Measurements from ENCODE around the gene ETV7.

The ETV7 gene

DNA sequence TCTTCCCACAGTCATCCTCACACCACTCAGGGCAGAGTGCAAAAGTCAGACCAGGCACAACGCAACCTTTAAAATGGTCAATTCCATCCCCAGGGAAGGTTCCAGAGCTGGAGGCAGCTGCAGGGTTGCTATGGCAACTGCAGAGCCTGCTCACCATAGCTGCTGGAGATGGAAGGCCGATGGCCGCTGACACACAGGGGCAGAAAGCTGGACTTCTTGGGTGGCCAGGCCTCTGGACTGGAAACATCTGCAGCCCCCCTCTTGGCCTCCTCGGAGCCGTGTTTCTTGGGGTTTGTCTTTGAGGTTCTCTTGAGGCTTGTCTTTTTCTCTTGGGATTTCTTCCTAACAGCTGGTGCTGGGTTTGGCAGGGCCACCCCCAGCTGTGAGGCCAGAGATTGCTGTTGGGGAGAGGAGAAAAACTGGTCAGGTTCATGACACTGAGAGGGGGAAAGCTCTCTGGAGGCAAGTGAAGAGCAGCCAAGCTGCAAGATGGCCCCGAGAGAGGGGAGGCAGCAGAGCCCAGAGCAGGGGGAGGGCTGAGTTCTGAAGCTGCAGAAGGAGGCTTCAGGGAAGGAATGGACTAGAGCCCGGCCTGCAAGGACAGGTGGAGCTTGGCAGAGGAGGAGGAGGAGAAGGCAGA lies 61.0 kb downstream of the ETV7 start:
- no peak for TF ChIP-seq ZFX (IDR thresholded peaks at IDR 0.05)
- TF ChIP-seq, protein P1, sequence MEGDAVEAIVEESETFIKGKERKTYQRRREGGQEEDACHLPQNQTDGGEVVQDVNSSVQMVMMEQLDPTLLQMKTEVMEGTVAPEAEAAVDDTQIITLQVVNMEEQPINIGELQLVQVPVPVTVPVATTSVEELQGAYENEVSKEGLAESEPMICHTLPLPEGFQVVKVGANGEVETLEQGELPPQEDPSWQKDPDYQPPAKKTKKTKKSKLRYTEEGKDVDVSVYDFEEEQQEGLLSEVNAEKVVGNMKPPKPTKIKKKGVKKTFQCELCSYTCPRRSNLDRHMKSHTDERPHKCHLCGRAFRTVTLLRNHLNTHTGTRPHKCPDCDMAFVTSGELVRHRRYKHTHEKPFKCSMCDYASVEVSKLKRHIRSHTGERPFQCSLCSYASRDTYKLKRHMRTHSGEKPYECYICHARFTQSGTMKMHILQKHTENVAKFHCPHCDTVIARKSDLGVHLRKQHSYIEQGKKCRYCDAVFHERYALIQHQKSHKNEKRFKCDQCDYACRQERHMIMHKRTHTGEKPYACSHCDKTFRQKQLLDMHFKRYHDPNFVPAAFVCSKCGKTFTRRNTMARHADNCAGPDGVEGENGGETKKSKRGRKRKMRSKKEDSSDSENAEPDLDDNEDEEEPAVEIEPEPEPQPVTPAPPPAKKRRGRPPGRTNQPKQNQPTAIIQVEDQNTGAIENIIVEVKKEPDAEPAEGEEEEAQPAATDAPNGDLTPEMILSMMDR (conservative IDR thresholded peaks at IDR 0.05), result no peak
- H3K27ac ChIP-seq, result no peak overlapping the region

- H3K27ac ChIP-seq, result no peak overlapping the region
- TF ChIP-seq, protein P1 (conservative IDR thresholded peaks at IDR 0.05), result no peak
- no peak for TF ChIP-seq ZFX (IDR thresholded peaks at IDR 0.05)
Measured at GRCh38 chr6:36324715-36325114, 62.8 kb downstream of the ETV7 start.

DNA sequence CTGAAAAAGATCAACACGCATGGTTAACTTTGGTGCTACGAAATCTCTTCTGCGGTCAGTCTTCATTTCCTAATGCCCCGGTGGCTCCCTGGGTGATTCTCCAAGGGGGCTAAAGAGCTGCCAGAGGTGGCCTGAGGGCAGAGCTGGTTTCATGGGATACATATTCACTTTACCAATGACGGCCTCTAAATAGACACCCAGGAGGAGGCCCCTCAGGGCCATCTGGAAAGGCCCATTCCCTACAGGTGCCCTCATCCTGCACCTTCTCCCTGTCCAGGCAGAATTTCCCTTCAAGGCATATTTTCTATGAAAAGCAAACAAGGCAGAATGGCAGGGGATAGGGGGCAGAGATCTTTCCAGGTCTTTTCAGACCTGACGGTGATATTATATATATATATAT lies 63.3 kb downstream of the ETV7 start:
- no peak overlapping the region for H3K27ac ChIP-seq
- TF ChIP-seq, protein P1 (conservative IDR thresholded peaks at IDR 0.05), result no peak
- no peak for TF ChIP-seq ZFX (IDR thresholded peaks at IDR 0.05)

DNA sequence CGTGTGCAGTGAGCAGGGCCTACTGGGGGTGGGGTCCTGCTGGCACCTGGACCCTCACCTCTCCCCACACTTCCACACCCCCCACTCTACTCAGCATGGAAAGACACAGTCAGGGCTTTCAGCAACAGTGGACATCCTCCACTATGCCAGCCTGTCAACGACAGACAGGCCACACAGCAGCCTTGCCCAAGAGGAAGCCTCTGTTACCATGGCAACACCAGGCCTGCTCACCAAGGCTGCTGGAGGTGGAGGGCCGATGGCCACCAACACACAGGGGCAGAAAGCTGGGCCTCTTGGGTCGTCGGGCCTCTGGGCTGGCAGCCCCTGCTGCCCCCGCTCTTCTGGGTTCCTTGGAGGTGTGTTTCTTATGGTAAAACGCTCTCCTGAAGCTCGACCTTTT lies 64.4 kb downstream of the ETV7 start:
- no peak overlapping the region for H3K27ac ChIP-seq
- TF ChIP-seq, protein P1 (conservative IDR thresholded peaks at IDR 0.05), result no peak
- no peak for TF ChIP-seq ZFX (IDR thresholded peaks at IDR 0.05)

DNA sequence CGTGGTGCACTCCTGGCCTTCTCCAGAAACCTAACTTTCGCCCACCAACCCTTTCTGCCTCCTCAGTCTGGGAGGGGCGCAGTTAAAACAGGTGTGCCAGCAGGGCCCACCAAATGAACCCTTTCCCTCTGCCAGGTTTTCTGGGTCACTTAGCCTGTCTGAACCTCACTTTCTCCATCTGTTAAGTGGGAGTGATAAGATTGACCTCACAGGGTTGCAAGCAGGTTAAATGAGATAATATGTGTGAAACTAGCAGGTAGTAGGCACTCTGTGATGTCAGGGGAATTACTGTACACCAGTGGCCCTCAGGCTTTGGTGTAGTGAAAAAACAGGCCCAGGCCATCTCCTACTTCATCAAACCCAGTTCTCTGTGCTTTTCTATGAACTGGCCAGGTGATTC lies 64.9 kb downstream of the ETV7 start:
- TF ChIP-seq, protein P1 (conservative IDR thresholded peaks at IDR 0.05), result no peak
- TF ChIP-seq ZFX (IDR thresholded peaks at IDR 0.05), result no peak

GRCh38 chr6:36320475-36320874 lies 67.0 kb downstream of the ETV7 start:
- TF ChIP-seq, protein P1 (conservative IDR thresholded peaks at IDR 0.05), result no peak
- TF ChIP-seq ZFX (IDR thresholded peaks at IDR 0.05), result no peak

More for the DNA sequence above, 64.9 kb downstream of the ETV7 start:
- H3K27ac ChIP-seq, result no peak overlapping the region

GRCh38 chr6:36319821-36320220 lies 67.6 kb downstream of the ETV7 start:
- peak overlapping the region; percentile 34 for H3K27ac ChIP-seq
- TF ChIP-seq ZFX (IDR thresholded peaks at IDR 0.05), result no peak
- TF ChIP-seq, protein P1 (conservative IDR thresholded peaks at IDR 0.05), result no peak

More at GRCh38 chr6:36320475-36320874, 67.0 kb downstream of the ETV7 start:
- peak overlapping the region; percentile 13; the same call in 1 of the 2 replicates for H3K27ac ChIP-seq

Data from C4-2B (cell line).